ENCODE measurements around the gene OR56B1. TPM values are rescaled to one million over a fixed set of nuclear protein-coding genes. Genes with fewer than 3 reads are reported as not detected.
"Not testable (repeated sequence)": the region's sequence is repeated elsewhere in the genome, so short reads cannot be mapped to it uniquely, and the experiment has no call there.

Gene OR56B1
- total RNA-seq, 1 donor from 2014 or later = 0.16 TPM

DNA sequence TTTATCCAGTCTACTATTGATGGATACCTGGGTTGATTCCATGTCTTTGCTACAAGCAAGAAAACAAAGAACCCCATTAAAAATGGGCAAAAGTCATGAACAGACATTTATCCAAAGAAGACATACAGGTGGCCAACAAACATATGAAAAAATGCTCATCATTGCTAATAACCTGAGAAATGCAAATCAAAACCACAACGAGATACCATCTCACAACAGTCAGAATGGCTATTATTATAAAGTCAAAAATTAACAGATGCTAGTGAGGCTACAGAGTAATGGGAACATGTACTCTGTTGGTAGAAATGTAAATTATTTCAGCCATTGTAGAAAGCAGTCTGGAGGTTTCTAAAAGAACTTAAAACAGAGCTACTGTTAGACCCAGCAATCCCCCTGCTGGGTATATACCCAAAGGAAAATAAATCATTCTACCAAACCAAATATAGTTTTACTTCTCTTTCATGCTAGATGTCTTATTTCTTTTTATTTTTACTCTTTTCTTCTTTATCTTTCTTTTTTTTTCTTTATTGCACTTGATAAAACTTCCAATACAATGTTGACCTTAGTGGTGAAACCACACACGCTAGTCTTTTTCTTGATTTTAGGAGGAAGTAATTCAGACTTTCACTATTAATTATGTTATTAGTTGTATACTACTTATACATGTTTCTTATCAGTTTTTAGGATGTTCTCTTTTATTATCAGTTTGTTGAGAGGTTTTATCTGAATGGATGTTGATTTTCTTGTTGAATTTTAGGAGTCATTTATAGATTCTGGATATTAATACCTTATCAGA, 32.3 kb upstream of the OR56B1 start:
- peaks cover 18% of the 10 kb centered on the region for H3K4me1 Mint-ChIP-seq
- intact Hi-C loops (cut with micrococcal nuclease) = no loop called here
- H3K27me3 Mint-ChIP-seq = no peaks in the 10 kb centered on the region
- no peak overlapping the region for H3K4me3 Mint-ChIP-seq
- no peak overlapping the region for H3K27ac Mint-ChIP-seq
- peaks cover 70% of the 10 kb centered on the region for H3K36me3 Mint-ChIP-seq (ENCODE audit: low read depth)
- DNase-seq = no peak
- no peaks in the 10 kb centered on the region for H3K9me3 Mint-ChIP-seq

DNA sequence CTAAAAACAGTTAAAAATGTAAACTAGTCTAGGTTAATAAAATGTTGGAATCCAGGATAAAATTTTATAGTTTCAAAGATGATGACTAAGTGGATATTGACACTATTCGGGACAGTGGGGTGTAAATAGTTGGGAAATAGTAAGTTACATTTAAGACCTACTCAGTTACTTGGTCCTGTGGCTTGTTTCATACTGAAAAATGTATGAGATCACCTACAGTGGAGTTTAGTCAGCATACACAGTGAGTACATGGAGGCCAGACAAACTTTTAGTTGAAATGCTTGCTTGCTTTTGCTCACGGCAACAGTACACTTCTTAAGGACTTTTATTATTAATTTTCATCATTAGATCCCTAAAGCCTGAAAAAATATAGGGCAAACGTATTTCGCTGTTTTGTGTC, 30.6 kb upstream of the OR56B1 start:
- peaks cover 74% of the 10 kb centered on the region for H3K36me3 Mint-ChIP-seq (ENCODE audit: low read depth)
- H3K4me1 Mint-ChIP-seq = peaks cover 14% of the 10 kb centered on the region
- intact Hi-C loops (cut with micrococcal nuclease) = no loop called here
- H3K27ac Mint-ChIP-seq = no peak overlapping the region
- DNase-seq = no peak
- H3K9me3 Mint-ChIP-seq = no peaks in the 10 kb centered on the region
- no peak overlapping the region for H3K4me3 Mint-ChIP-seq
- H3K27me3 Mint-ChIP-seq = no peaks in the 10 kb centered on the region

DNA sequence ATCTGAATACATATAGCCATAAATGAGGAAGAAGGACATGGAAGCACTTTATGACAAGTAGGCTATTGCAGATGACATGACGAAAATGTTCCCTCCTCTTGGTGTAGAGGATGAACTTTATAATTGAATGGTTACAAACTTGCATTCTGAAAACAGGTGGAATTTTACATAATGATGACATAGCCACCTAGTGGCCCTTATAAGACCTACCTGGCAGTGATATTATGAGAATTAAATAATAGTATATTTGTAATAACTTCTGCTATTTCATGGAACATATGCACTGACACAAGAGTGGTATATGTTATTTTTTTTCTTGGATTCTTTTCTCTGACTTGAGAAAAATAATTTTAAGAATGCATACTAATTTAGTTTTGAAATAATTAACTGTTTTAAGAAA, 23.7 kb upstream of the OR56B1 start:
- Mint-ChIP-seq H3K4me3 (no peak overlapping the region), H3K4me1 (no peaks in the 10 kb centered on the region), H3K36me3 (ENCODE audit: low read depth) (peaks cover 41% of the 10 kb centered on the region), H3K27me3 (no peaks in the 10 kb centered on the region), H3K27ac (peak overlapping the region; percentile 36), H3K9me3 (peaks cover 2% of the 10 kb centered on the region)
- DNase-seq = no peak
- intact Hi-C loops (cut with micrococcal nuclease) = loop anchor here (1.0 kb wide), 1 partner anchor 112 kb away; no protein-coding TSS in a partner anchor

DNA sequence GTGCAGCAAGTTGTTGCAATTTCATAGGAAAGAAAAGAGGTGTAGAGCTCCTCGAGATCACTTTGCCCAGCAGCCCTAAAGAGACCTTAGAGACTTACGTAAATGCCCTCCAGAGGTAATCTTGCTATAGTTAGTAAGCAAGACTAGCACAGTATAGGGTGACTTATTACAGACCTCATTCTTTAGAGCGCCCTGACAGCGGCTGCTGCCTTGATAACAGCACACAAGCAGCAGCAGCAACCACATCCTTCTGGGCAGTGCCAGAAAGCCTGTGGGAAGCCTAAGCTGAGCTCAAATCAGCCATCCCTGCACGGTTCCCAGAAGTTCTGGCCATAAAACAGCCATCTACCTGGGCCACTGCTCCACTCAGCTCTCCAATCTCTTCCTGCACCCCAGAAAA, 22.6 kb upstream of the OR56B1 start:
- Mint-ChIP-seq H3K27me3 (no peaks in the 10 kb centered on the region), H3K27ac (no peak overlapping the region), H3K4me1 (no peaks in the 10 kb centered on the region), H3K9me3 (peaks cover 6% of the 10 kb centered on the region), H3K36me3 (ENCODE audit: low read depth) (peaks cover 38% of the 10 kb centered on the region), H3K4me3 (no peak overlapping the region)
- no peak for DNase-seq
- intact Hi-C loops (cut with micrococcal nuclease) = no loop called here

DNA sequence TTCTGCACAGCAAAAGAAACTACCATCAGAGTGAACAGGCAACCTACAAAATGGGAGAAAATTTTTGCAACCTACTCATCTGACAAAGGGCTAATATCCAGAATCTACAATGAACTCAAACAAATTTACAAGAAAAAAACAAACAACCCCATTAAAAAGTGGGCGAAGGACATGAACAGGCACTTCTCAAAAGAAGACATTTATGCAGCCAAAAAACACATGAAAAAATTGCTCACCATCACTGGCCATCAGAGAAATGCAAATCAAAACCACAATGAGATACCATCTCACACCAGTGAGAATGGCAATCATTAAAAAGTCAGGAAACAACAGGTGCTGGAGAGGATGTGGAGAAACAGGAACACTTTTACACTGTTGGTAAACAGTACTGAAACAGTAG, 19.7 kb upstream of the OR56B1 start:
- peaks cover 27% of the 10 kb centered on the region for H3K36me3 Mint-ChIP-seq (ENCODE audit: low read depth)
- H3K9me3 Mint-ChIP-seq = not testable (repeated sequence)

DNA sequence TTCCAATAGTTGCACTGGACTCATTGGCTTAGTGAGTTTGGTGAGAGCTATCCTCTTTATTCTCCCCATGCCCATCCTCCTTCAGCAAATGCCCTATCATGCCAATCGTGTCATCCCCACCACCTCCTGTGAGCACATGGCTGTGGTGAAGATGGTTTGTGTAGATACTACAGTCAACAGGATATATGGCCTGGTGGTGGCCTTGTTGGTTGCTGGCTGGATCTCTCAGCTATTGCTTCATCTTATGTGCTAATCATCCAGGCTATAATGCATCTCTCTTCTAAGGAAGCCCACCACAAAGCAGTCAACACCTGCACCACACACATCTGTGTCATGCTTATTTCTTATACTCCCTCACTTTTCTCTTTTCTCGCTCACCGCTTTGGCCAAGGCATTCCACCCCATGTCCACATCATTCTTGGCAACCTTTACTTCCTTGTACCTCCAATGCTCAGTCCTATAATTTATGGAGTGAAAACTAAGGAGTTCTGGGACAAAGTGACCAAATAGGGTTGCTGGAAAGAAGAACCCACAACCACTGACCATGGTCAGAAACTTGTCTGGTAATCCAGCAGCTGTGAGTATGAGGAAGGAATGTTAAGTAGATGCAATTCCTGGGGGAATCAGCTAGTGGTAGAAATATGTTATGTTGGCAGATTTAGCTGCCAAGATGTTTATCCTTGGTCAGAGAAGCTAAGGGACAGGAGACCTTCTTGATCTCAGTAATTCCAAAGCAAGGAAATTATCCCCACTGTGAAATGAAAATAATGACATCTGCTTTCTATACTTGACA, 16.3 kb upstream of the OR56B1 start:
- H3K4me3 Mint-ChIP-seq = no peak overlapping the region
- no peak overlapping the region for H3K27ac Mint-ChIP-seq
- H3K4me1 Mint-ChIP-seq = no peaks in the 10 kb centered on the region
- no peak for DNase-seq
- peaks cover 6% of the 10 kb centered on the region for H3K9me3 Mint-ChIP-seq
- H3K27me3 Mint-ChIP-seq = no peaks in the 10 kb centered on the region
- intact Hi-C loops (cut with micrococcal nuclease) = no loop called here
- peaks cover 19% of the 10 kb centered on the region for H3K36me3 Mint-ChIP-seq (ENCODE audit: low read depth)

More for the DNA sequence above, 19.7 kb upstream of the OR56B1 start:
- H3K4me1 Mint-ChIP-seq; intact Hi-C loops (cut with micrococcal nuclease); H3K4me3 Mint-ChIP-seq; H3K27me3 Mint-ChIP-seq; H3K27ac Mint-ChIP-seq; DNase-seq: not testable (repeated sequence)

DNA sequence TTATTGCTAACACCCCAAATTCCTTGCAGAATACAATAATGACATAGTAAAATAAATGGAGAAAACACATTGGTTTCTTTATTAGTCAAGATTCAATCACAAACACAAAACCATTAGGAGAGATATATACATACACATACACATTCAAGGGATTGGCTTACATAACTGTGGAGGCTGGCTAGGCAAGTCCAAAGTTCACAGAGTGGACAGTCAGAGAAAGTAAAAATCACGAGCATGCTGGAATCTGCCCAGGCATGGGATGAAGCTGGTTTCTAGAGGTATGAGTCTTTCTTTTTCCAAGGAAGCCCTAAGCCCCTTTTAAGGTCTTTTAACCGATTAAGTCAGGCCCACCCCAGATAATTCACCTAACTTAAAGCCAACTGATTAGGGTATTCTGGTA, 13.6 kb upstream of the OR56B1 start:
- Mint-ChIP-seq H3K27ac (no peak overlapping the region), H3K27me3 (no peaks in the 10 kb centered on the region), H3K9me3 (peaks cover 3% of the 10 kb centered on the region), H3K4me3 (no peak overlapping the region), H3K36me3 (ENCODE audit: low read depth) (peaks cover 17% of the 10 kb centered on the region), H3K4me1 (no peaks in the 10 kb centered on the region)
- no peak for DNase-seq
- intact Hi-C loops (cut with micrococcal nuclease) = no loop called here

DNA sequence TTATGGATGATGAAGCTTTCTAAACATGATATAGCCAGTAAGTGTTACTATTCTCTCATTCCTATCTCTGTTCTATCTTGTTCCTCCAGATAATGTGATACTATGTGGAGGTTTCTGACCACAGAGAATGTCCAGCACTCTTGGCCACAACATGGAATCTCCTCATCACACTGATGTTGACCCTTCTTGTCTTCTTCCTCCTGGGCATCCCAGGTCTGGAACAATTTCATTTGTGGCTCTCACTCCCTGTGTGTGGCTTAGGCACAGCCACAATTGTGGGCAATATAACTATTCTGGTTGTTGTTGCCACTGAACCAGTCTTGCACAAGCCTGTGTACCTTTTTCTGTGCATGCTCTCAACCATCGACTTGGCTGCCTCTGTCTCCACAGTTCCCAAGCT, 9.9 kb upstream of the OR56B1 start:
- H3K4me3 Mint-ChIP-seq = no peak overlapping the region
- H3K36me3 Mint-ChIP-seq (ENCODE audit: low read depth) = no peaks in the 10 kb centered on the region
- no peak overlapping the region for H3K27ac Mint-ChIP-seq
- no peaks in the 10 kb centered on the region for H3K27me3 Mint-ChIP-seq
- no peaks in the 10 kb centered on the region for H3K4me1 Mint-ChIP-seq
- no peaks in the 10 kb centered on the region for H3K9me3 Mint-ChIP-seq
- intact Hi-C loops (cut with micrococcal nuclease) = no loop called here
- no peak for DNase-seq

DNA sequence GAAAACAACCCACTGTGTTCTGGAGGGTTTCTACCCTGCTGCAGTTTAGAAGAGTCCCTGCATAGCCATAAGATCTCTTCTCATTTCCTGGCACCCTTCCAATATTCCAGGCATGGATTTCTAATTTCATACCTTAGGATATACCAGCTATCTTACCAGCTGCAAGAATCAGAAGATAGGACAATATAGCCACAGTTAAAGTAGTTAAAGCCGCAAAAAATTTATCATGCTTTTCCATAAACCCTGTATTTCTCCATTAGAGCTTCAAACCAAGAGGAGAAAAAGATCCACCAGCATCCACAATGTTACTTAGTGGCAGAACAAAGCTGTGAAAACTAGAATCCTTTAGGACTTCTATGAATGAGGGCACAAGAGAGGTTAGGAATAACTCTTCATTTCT, 8.6 kb upstream of the OR56B1 start:
- no peak for DNase-seq
- peaks cover 2% of the 10 kb centered on the region for H3K36me3 Mint-ChIP-seq (ENCODE audit: low read depth)
- no peak overlapping the region for H3K27ac Mint-ChIP-seq
- no peak overlapping the region for H3K4me3 Mint-ChIP-seq
- no peaks in the 10 kb centered on the region for H3K27me3 Mint-ChIP-seq
- H3K9me3 Mint-ChIP-seq = no peaks in the 10 kb centered on the region
- H3K4me1 Mint-ChIP-seq = no peaks in the 10 kb centered on the region
- intact Hi-C loops (cut with micrococcal nuclease) = no loop called here

DNA sequence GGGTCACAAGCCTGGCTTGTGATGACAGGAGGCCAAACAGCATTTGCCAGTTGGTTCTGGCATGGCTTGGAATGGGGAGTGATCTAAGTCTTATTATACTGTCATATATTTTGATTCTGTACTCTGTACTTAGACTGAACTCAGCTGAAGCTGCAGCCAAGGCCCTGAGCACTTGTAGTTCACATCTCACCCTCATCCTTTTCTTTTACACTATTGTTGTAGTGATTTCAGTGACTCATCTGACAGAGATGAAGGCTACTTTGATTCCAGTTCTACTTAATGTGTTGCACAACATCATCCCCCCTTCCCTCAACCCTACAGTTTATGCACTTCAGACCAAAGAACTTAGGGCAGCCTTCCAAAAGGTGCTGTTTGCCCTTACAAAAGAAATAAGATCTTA, 843 bp downstream of the OR56B1 start:
- Mint-ChIP-seq H3K27me3 (peaks cover 2% of the 10 kb centered on the region), H3K9me3 (peaks cover 16% of the 10 kb centered on the region), H3K4me3 (no peak overlapping the region), H3K36me3 (ENCODE audit: low read depth) (peaks cover 2% of the 10 kb centered on the region), H3K27ac (no peak overlapping the region), H3K4me1 (no peaks in the 10 kb centered on the region)
- intact Hi-C loops (cut with micrococcal nuclease) = no loop called here
- DNase-seq = no peak

DNA sequence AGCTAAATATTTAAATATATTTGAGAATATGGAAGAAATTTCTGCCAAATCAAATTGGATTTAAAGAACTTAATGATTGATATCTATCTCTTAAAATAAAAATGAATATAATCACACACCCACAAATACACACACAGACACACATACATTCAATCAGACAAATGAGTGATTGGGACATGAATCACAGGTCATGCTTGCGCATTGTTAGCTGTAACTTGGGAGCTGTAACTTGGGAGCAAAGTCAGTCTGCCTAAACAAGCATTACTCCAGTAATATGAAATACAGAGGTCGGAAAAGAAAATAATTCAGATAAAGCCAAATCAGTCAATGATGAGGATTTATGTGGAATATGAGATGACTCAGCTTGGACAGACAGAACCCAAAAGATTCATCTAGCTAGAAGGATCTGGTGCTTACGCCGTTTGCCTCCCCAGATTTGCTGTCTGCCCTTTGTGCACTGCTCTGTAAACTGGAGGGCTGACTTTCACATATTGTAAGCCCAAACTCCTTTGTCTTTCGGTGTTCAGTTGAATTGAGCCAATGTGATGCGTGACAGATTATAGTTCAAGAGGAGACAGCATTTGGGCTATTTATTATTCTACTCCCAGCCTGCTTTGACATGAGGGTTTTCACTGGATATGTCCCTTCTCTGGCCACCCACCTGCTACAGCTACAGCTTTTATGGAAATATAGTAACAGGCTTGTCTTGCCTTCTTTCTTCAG, 1.6 kb downstream of the OR56B1 start:
- Mint-ChIP-seq H3K4me3 (no peak overlapping the region), H3K4me1 (no peaks in the 10 kb centered on the region), H3K27me3 (peaks cover 7% of the 10 kb centered on the region), H3K27ac (no peak overlapping the region), H3K9me3 (peaks cover 17% of the 10 kb centered on the region), H3K36me3 (ENCODE audit: low read depth) (peaks cover 2% of the 10 kb centered on the region)
- DNase-seq = no peak
- intact Hi-C loops (cut with micrococcal nuclease) = no loop called here

DNA sequence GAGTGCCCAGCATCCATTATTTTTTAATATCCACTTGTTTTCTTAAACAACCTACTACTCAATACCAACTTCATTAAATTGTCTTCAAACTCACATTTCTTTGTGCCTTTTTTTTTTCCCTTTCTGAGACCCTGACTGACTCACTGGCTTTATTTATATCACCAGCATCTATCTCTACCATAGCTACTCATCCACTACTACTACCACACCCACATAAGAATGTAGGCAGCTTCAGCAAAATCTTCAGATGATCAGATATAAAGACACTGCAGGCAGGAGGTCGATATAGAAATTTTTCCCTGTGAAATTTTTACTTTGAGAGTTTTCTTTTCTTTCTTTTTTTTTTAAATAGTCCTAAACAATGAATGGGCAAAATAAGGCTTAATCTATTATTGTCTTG, 2.2 kb downstream of the OR56B1 start:
- H3K9me3 Mint-ChIP-seq = peaks cover 17% of the 10 kb centered on the region
- H3K27me3 Mint-ChIP-seq = peaks cover 8% of the 10 kb centered on the region
- no peak overlapping the region for H3K4me3 Mint-ChIP-seq
- intact Hi-C loops (cut with micrococcal nuclease) = no loop called here
- H3K4me1 Mint-ChIP-seq = no peaks in the 10 kb centered on the region
- no peak for DNase-seq
- peaks cover 2% of the 10 kb centered on the region for H3K36me3 Mint-ChIP-seq (ENCODE audit: low read depth)
- H3K27ac Mint-ChIP-seq = no peak overlapping the region

DNA sequence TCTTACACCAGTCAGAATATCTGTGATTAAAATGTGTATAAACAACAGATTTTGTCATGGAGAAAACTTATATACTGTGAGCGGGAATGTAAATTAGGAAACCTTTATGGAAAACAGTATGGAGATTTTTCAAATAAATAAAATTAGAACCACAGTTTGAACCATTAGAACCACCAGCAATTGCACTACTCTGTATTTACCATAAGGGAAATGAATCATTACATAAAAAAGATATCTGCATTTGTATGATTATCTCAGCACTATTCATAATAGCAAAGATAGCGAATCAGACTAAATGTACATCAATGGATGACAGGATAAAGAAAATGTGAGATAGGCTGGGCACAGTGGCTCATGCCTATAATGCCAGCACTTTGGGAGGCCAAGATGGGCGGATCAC, 10.4 kb downstream of the OR56B1 start:
- Mint-ChIP-seq H3K4me3 (no peak overlapping the region), H3K9me3 (peaks cover 5% of the 10 kb centered on the region), H3K4me1 (no peaks in the 10 kb centered on the region), H3K27ac (no peak overlapping the region), H3K27me3 (peaks cover 10% of the 10 kb centered on the region), H3K36me3 (ENCODE audit: low read depth) (no peaks in the 10 kb centered on the region)
- no peak for DNase-seq
- intact Hi-C loops (cut with micrococcal nuclease) = no loop called here

DNA sequence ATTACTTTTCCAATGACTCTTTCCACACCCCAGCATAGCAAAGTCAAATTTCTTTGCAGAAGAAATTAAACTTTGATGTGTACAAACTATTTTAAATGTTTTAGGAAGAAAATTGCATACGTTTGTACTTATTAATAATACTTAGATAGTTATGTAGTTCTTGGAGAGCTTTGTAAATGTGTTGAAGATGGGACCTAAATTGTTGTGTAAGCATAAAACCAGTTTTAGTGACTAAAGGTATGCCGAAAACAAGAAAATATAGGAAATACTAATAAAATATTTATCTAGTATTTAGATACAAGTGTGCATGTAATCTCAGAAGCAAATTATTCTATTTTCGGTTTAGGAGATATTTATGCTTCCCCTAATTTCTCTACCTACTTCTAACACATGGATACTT, 13.6 kb downstream of the OR56B1 start:
- no peak overlapping the region for H3K27ac Mint-ChIP-seq
- no peak for DNase-seq

More for the DNA sequence above, 13.6 kb downstream of the OR56B1 start:
- Mint-ChIP-seq H3K36me3 (ENCODE audit: low read depth) (no peaks in the 10 kb centered on the region), H3K27me3 (peaks cover 4% of the 10 kb centered on the region), H3K9me3 (no peaks in the 10 kb centered on the region), H3K4me3 (no peak overlapping the region), H3K4me1 (no peaks in the 10 kb centered on the region)
- intact Hi-C loops (cut with micrococcal nuclease) = no loop called here
